NB4 (cell line): Measurements from ENCODE around the gene MEX3A.

ENCODE experiments used
- CTCF ChIP-seq: IDR thresholded peaks from one replicate; pipeline ENCODE4 v1.5.1; 2012; ENCODE audit warnings: low read depth, low read length
- MYC ChIP-seq: IDR thresholded peaks from 2 replicates; pipeline ENCODE4 v1.6.1; 2011; ENCODE audit warnings: low read depth, low read length
- POLR2A ChIP-seq: IDR thresholded peaks from 2 replicates; pipeline ENCODE4 v1.6.1; 2011; ENCODE audit warnings: mild to moderate bottlenecking; ENCODE audit not compliant: insufficient read length; ENCODE audit errors: extremely low read depth
- TF ChIP-seq, protein P1 (sequence below): IDR thresholded peaks from 2 replicates; pipeline ENCODE4 v1.6.1; 2011; ENCODE audit warnings: low read depth, low read length

- TF ChIP-seq CTCF = no peak
- TF ChIP-seq POLR2A = no peak
- no peak for TF ChIP-seq MYC
- TF ChIP-seq, protein P1, sequence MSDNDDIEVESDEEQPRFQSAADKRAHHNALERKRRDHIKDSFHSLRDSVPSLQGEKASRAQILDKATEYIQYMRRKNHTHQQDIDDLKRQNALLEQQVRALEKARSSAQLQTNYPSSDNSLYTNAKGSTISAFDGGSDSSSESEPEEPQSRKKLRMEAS = no peak
Observed at GRCh38 chr1:156056326-156056849, 25.9 kb downstream of the MEX3A start.
